ENCODE results near the gene CASK. TPM values are rescaled to one million over a fixed set of nuclear protein-coding genes. Genes with fewer than 3 reads are reported as not detected.
"Not testable (repeated sequence)": the region's sequence is repeated elsewhere in the genome, so short reads cannot be mapped to it uniquely, and the experiment has no call there.

Gene CASK
- total RNA-seq, 2 donors from 2014 or later: 19.7 to 20.4 TPM

DNA sequence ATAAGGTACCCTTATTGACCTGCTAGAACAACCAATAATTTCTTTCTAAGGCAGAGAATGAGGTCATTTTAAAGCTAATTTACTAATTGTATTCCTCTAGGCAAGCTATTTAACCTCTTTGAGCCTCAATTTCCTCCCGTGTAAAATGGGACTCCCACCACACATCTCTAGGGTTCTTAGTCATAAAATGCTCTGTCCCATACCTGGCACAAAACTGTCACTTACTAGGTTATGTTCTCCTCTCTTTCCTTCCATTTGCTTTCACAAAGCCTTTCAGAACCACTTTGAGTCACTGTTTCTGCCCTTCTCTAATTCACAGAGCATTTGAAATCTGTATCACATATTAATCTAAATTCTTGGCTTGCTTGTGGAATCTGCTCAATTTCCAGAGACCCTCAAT lies 201.8 kb downstream of the CASK start:
- H3K4me1 ChIP-seq (replicated peaks): no peaks in the 10 kb centered on the region
- no peaks in the 10 kb centered on the region for H3K36me3 ChIP-seq
- 84% methylated on average over 1 of the region's 1 CpG for whole genome bisulfite sequencing
- H3K9me3 ChIP-seq: no peaks in the 10 kb centered on the region
- H3K27me3 ChIP-seq (replicated peaks; ENCODE audit: insufficient read depth): no peaks in the 10 kb centered on the region
- no peak for DNase-seq (ENCODE audit: low spot score)
- H3K27ac ChIP-seq: no peak overlapping the region
- no peak overlapping the region for H3K4me3 ChIP-seq
- intact Hi-C loops (cut with DNase I): no loop called here
- no peak for TF ChIP-seq POLR2AphosphoS5 (IDR thresholded peaks at IDR 0.05)
- no peak for TF ChIP-seq POLR2A (IDR thresholded peaks at IDR 0.05)
- TF ChIP-seq, protein P1, sequence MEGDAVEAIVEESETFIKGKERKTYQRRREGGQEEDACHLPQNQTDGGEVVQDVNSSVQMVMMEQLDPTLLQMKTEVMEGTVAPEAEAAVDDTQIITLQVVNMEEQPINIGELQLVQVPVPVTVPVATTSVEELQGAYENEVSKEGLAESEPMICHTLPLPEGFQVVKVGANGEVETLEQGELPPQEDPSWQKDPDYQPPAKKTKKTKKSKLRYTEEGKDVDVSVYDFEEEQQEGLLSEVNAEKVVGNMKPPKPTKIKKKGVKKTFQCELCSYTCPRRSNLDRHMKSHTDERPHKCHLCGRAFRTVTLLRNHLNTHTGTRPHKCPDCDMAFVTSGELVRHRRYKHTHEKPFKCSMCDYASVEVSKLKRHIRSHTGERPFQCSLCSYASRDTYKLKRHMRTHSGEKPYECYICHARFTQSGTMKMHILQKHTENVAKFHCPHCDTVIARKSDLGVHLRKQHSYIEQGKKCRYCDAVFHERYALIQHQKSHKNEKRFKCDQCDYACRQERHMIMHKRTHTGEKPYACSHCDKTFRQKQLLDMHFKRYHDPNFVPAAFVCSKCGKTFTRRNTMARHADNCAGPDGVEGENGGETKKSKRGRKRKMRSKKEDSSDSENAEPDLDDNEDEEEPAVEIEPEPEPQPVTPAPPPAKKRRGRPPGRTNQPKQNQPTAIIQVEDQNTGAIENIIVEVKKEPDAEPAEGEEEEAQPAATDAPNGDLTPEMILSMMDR (IDR thresholded peaks at IDR 0.05): no peak

DNA sequence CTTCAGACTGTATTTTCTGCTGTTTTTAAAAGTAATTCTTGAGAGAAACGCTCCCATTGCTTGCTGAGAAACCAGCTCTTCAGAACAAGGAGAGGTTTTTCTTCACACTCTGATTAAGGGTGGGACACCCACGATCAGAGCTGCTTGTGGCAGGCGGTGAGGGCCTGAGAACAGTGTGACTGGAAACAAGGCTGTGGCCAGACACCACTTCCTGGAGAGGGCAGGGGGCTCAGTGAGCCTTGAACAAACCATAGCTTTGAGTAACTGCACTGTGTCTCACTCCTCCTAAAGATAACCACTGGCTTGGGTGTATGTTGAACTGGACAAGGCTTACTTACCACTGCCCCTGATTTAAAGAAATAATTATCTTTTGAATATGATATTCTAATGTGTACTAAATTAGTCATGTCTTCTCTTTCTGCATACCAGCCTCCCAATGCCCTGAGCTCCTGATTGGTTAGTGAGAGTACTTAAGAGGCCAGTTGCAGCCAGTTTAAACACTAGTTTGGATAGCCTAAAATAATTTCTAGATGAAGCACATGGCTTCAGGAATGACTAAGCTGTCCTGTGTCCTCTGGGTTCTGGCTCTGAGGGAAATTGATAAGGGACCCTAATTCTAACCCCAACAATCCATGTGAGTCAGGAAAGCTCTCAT lies 203.1 kb downstream of the CASK start:
- no peaks in the 10 kb centered on the region for H3K36me3 ChIP-seq
- DNase-seq (ENCODE audit: low spot score): no peak
- H3K9me3 ChIP-seq: no peaks in the 10 kb centered on the region
- H3K4me3 ChIP-seq: no peak overlapping the region
- H3K4me1 ChIP-seq (replicated peaks): no peaks in the 10 kb centered on the region
- intact Hi-C loops (cut with DNase I): no loop called here
- no peaks in the 10 kb centered on the region for H3K27me3 ChIP-seq (replicated peaks; ENCODE audit: insufficient read depth)
- no peak overlapping the region for H3K27ac ChIP-seq
- TF ChIP-seq, protein P1 (IDR thresholded peaks at IDR 0.05): no peak
- TF ChIP-seq POLR2AphosphoS5 (IDR thresholded peaks at IDR 0.05): no peak
- 90% methylated on average over 3 of the region's 3 CpGs for WGBS

GRCh38 chrX:41719610-41720009 lies 203.7 kb downstream of the CASK start:
- H3K4me1 ChIP-seq (replicated peaks); intact Hi-C loops (cut with DNase I); H3K4me3 ChIP-seq; H3K36me3 ChIP-seq; DNase-seq (ENCODE audit: low spot score); H3K27me3 ChIP-seq (replicated peaks; ENCODE audit: insufficient read depth); H3K9me3 ChIP-seq; H3K27ac ChIP-seq: not testable (repeated sequence)
- WGBS: 86% methylated on average over 6 of the region's 6 CpGs

DNA sequence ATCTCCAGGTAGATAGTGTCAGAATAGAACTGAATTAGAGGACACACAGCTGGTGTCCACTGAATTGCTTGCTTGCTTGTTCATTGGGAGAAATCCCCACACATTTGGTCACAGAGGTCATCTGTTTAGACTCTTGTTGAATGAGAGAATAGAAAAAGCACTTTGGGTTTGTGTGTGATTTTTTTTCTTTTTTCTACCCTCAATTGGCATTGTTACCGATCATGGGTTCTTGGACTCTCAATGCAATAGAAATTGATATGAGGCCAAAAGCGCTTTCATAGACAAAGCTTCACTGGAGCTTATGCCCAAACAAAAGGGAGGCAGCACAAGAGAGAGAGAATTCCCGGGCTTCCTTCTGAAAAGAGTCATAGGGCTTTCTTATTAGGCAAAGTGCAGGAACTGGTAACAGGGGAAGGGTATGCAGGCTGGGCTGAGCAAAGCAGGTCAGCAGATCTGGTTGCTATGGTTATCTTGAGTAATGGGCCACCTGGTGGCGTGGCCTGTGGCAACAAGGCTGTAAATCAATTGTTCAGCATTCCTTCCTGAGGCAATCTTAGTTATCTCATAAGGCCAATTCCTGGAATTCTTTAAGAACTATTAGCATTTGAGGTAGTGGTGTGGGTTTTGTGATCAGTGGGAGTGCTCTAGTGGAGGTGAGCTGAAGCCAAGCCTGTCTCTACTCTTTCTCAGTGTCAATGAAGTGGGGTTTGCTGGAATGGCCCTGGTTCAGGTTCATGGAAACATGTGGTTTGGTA lies 204.7 kb downstream of the CASK start:
- 84% methylated on average over 4 of the region's 4 CpGs for WGBS

GRCh38 chrX:41716767-41717473 lies 206.4 kb downstream of the CASK start:
- Histone ChIP-seq H3K4me1 (replicated peaks) (no peaks in the 10 kb centered on the region), H3K36me3 (no peaks in the 10 kb centered on the region), H3K4me3 (no peak overlapping the region), H3K27ac (no peak overlapping the region), H3K27me3 (replicated peaks; ENCODE audit: insufficient read depth) (no peaks in the 10 kb centered on the region), H3K9me3 (no peaks in the 10 kb centered on the region)
- TF ChIP-seq POLR2AphosphoS5 (IDR thresholded peaks at IDR 0.05) (no peak), POLR2A (IDR thresholded peaks at IDR 0.05) (no peak)
- TF ChIP-seq, protein P1 (IDR thresholded peaks at IDR 0.05): no peak
- no peak for DNase-seq (ENCODE audit: low spot score)
- 76% methylated on average over 12 of the region's 12 CpGs for WGBS
- intact Hi-C loops (cut with DNase I): no loop called here

More for the DNA sequence above, 204.7 kb downstream of the CASK start:
- H3K27me3 ChIP-seq (replicated peaks; ENCODE audit: insufficient read depth): no peaks in the 10 kb centered on the region
- no peak overlapping the region for H3K27ac ChIP-seq
- H3K36me3 ChIP-seq: no peaks in the 10 kb centered on the region
- TF ChIP-seq, protein P1 (IDR thresholded peaks at IDR 0.05): no peak
- TF ChIP-seq POLR2A (IDR thresholded peaks at IDR 0.05) (no peak), POLR2AphosphoS5 (IDR thresholded peaks at IDR 0.05) (no peak)
- no peaks in the 10 kb centered on the region for H3K9me3 ChIP-seq
- intact Hi-C loops (cut with DNase I): no loop called here
- no peaks in the 10 kb centered on the region for H3K4me1 ChIP-seq (replicated peaks)
- no peak for DNase-seq (ENCODE audit: low spot score)
- H3K4me3 ChIP-seq: no peak overlapping the region

Data from prostate gland (tissue), 2 donors.